Osteocyte (in vitro differentiated cells): ENCODE measurements around the gene CKM. TPM values are rescaled to one million over a fixed set of nuclear protein-coding genes. Genes with fewer than 3 reads are reported as not detected.

Source experiments
- DNase-seq: peaks from one replicate; pipeline ENCODE4 v3.0.0; 2021; ENCODE audit warnings: mixed read lengths; ENCODE audit not compliant: unreplicated experiment; ENCODE audit errors: extremely low spot score
- H3K27ac Mint-ChIP-seq: one replicate; pipeline ENCODE4 v1.8.0; 2021; ENCODE audit warnings: mild to moderate bottlenecking, mixed read lengths; ENCODE audit not compliant: unreplicated experiment
- H3K27me3 Mint-ChIP-seq: one replicate; pipeline ENCODE4 v1.8.0; 2021; ENCODE audit warnings: mixed read lengths; ENCODE audit not compliant: unreplicated experiment
- H3K36me3 Mint-ChIP-seq: one replicate; pipeline ENCODE4 v1.8.0; 2021; ENCODE audit warnings: mixed read lengths; ENCODE audit not compliant: unreplicated experiment
- H3K4me1 Mint-ChIP-seq: one replicate; pipeline ENCODE4 v1.8.0; 2021; ENCODE audit warnings: mixed read lengths; ENCODE audit not compliant: unreplicated experiment
- H3K4me3 Mint-ChIP-seq: one replicate; pipeline ENCODE4 v1.8.0; 2021; ENCODE audit warnings: mild to moderate bottlenecking, moderate library complexity, mixed read lengths; ENCODE audit not compliant: unreplicated experiment
- H3K9me3 Mint-ChIP-seq: one replicate; pipeline ENCODE4 v1.8.0; 2021; ENCODE audit warnings: mixed read lengths; ENCODE audit not compliant: unreplicated experiment
- CTCF ChIP-seq: fragments of 200-600 bp; sonication (generic); IDR thresholded peaks from 2 replicates; pipeline ENCODE4 v1.5.0; 2021; ENCODE audit warnings: antibody characterized with exemption, mild to moderate bottlenecking, moderate library complexity
- total RNA-seq: library from RNA; stranded (reverse); gene quantifications from 2 replicates; pipeline ENCODE4 v1.2.1, GENCODE V29; 2021

The CKM gene
- total RNA-seq, 1 donor from 2014 or later, result not detected

GRCh38 chr19:45297674-45298073, 25.0 kb downstream of the CKM start:
- no peak for DNase-seq
- H3K4me1 Mint-ChIP-seq, result no peaks in the 10 kb centered on the region
- no peak overlapping the region for H3K27ac Mint-ChIP-seq

GRCh38 chr19:45296355-45296754, 26.3 kb downstream of the CKM start:
- DNase-seq, result no peak
- H3K4me3 Mint-ChIP-seq, result no peak overlapping the region
- peaks cover 52% of the 10 kb centered on the region for H3K36me3 Mint-ChIP-seq
- no peak overlapping the region for H3K27ac Mint-ChIP-seq
- H3K27me3 Mint-ChIP-seq, result no peaks in the 10 kb centered on the region
- no peaks in the 10 kb centered on the region for H3K4me1 Mint-ChIP-seq
- H3K9me3 Mint-ChIP-seq, result peaks cover 3% of the 10 kb centered on the region
- no peak for TF ChIP-seq CTCF

More at GRCh38 chr19:45297674-45298073, 25.0 kb downstream of the CKM start:
- Mint-ChIP-seq H3K27me3 (no peaks in the 10 kb centered on the region), H3K9me3 (peaks cover under 1% of the 10 kb centered on the region), H3K4me3 (no peak overlapping the region), H3K36me3 (peaks cover 45% of the 10 kb centered on the region)
- TF ChIP-seq CTCF, result no peak

GRCh38 chr19:45295873-45296272, 26.8 kb downstream of the CKM start:
- no peak for DNase-seq
- no peak for TF ChIP-seq CTCF
- Mint-ChIP-seq H3K36me3 (peaks cover 55% of the 10 kb centered on the region), H3K27me3 (no peaks in the 10 kb centered on the region), H3K4me3 (no peak overlapping the region), H3K27ac (no peak overlapping the region), H3K4me1 (no peaks in the 10 kb centered on the region), H3K9me3 (peaks cover 3% of the 10 kb centered on the region)

- Mint-ChIP-seq H3K27ac (no peak overlapping the region), H3K27me3 (no peaks in the 10 kb centered on the region), H3K36me3 (peaks cover 49% of the 10 kb centered on the region), H3K9me3 (peaks cover 3% of the 10 kb centered on the region), H3K4me1 (no peaks in the 10 kb centered on the region), H3K4me3 (no peak overlapping the region)
- no peak for TF ChIP-seq CTCF
- DNase-seq, result no peak
These were observed 28.2 kb downstream of the CKM start for GRCh38 chr19:45294291-45295029.

- H3K4me1 Mint-ChIP-seq, result no peaks in the 10 kb centered on the region
- no peaks in the 10 kb centered on the region for H3K27me3 Mint-ChIP-seq
- DNase-seq, result no peak
- no peak overlapping the region for H3K27ac Mint-ChIP-seq
- no peak overlapping the region for H3K4me3 Mint-ChIP-seq
- H3K36me3 Mint-ChIP-seq, result peaks cover 43% of the 10 kb centered on the region
- no peak for TF ChIP-seq CTCF
- H3K9me3 Mint-ChIP-seq, result peaks cover 3% of the 10 kb centered on the region
These were observed 29.0 kb downstream of the CKM start for GRCh38 chr19:45293682-45294081.
